Panc1 (cell line): ENCODE data around the gene STK32C. TPM values are rescaled to one million over a fixed set of nuclear protein-coding genes. Genes with fewer than 3 reads are reported as not detected.

Experiments used
- ATAC-seq: fragments of 200-7000 bp; cut with Tn5 transposase; 2 replicates; pipeline ENCODE4 v1.9.1; 2020; ENCODE audit warnings: mild to moderate bottlenecking, moderate library complexity
- BruUV-seq: library from RNA; stranded (reverse); fragments of 400-500 nt; replicated peaks from 2 replicates; lab custom pipeline; 2021; lab: Mats Ljungman, UMichigan
- CTCF ChIA-PET: fragments of 300-600 bp; sonication (Branson Sonifier 250); formaldehyde crosslinking; loops from one replicate; lab custom pipeline; 2022; ENCODE audit warnings: antibody characterized with exemption; lab: Charles Lee
- POLR2A ChIA-PET: fragments of 300-600 bp; sonication (Branson Sonifier 250); formaldehyde crosslinking; loops from one replicate; lab custom pipeline; 2022; ENCODE audit warnings: antibody characterized with exemption; lab: Charles Lee
- DNase-seq: peaks from one replicate; pipeline ENCODE4 v3.0.0-alpha.2; 2010; ENCODE audit warnings: low read depth, low spot score
- H3K27ac ChIP-seq: 2 replicates; pipeline ENCODE4 v1.5.1; 2011; ENCODE audit warnings: mild to moderate bottlenecking, low read length, inconsistent platforms
- H3K27me3 ChIP-seq: fragments of 200-500 bp; sonication (Bioruptor generic); 2 replicates; pipeline ENCODE4 v1.6.0; 2014; ENCODE audit warnings: low read length, inconsistent platforms; ENCODE audit not compliant: control insufficient read depth, insufficient read depth
- H3K36me3 ChIP-seq: fragments of 200-500 bp; sonication (Bioruptor generic); 2 replicates; pipeline ENCODE4 v1.5.1; 2014; ENCODE audit warnings: inconsistent platforms, mild to moderate bottlenecking, low read length, moderate library complexity; ENCODE audit not compliant: control insufficient read depth, insufficient read depth
- H3K4me1 ChIP-seq: 2 replicates; pipeline ENCODE4 v1.5.1; 2011; ENCODE audit warnings: inconsistent platforms, mild to moderate bottlenecking, low read length, moderate library complexity; ENCODE audit not compliant: control insufficient read depth, insufficient read depth
- H3K4me3 ChIP-seq, 2 experiments: 2 replicates each; pipeline ENCODE4 v1.5.1; 2011 to 2012; ENCODE audit warnings: low read depth in 2 of 2, low read length in 2 of 2, mild to moderate bottlenecking in 2 of 2, inconsistent platforms in 1 of 2, moderate library complexity in 1 of 2
- H3K9me3 ChIP-seq: fragments of 200-500 bp; sonication (Bioruptor generic); 2 replicates; pipeline ENCODE4 v1.5.1; 2014; ENCODE audit warnings: low read depth, mild to moderate bottlenecking, inconsistent platforms, low read length, moderate library complexity; ENCODE audit not compliant: control insufficient read depth, insufficient read depth
- CTCF ChIP-seq: fragments of 450-650 bp; IDR thresholded peaks from 2 replicates; pipeline ENCODE4 v1.5.1; 2017; ENCODE audit warnings: mild to moderate bottlenecking
- POLR2AphosphoS5 ChIP-seq: IDR thresholded peaks from 2 replicates; pipeline ENCODE4 v1.6.1; 2012; ENCODE audit warnings: mild to moderate bottlenecking, low read depth, low read length, moderate library complexity
- REST ChIP-seq, 2 experiments: IDR thresholded peaks; 2 replicates each; pipeline ENCODE4 v1.6.1; 2011 to 2012; ENCODE audit warnings: low read depth in 2 of 2, control low read depth in 1 of 2, low read length in 1 of 2, mild to moderate bottlenecking in 1 of 2, moderate library complexity in 1 of 2; ENCODE audit not compliant: insufficient read depth in 1 of 2
- SIN3A ChIP-seq: IDR thresholded peaks from 2 replicates; pipeline ENCODE4 v1.6.1; 2012; ENCODE audit warnings: low read depth, mild to moderate bottlenecking, low read length, moderate library complexity, borderline replicate concordance; ENCODE audit not compliant: insufficient read depth
- TCF7L2 ChIP-seq: IDR thresholded peaks from 2 replicates; pipeline ENCODE4 v1.6.1; 2011; ENCODE audit warnings: mild to moderate bottlenecking, low read depth, low read length, inconsistent platforms
- in situ Hi-C: cut with HindIII; loops from 2 replicates; pipeline ENCODE4 v1.10.0; 2016; ENCODE audit warnings: low sequenced_read_pairs, low pct_unique_long_range_greater_than_20kb
- intact Hi-C: fragments of 100-400 bp; cut with micrococcal nuclease; formaldehyde crosslinking; loops from one replicate; pipeline ENCODE4 v1.10.0; 2022; ENCODE audit not compliant: unreplicated experiment
- total RNA-seq: library from RNA; stranded (reverse); gene quantifications from one replicate; pipeline ENCODE4 v1.2.1, GENCODE V29; 2021; ENCODE audit not compliant: unreplicated experiment

STK32C gene
- total RNA-seq, 1 experiment from 2014 or later = 53.7 TPM

- DNase-seq = no peak
- in situ Hi-C loops (no loop called here), intact Hi-C loops (no loop called here)
- H3K27me3 ChIP-seq = no peaks in the 10 kb centered on the region
- TF ChIP-seq SIN3A (no peak), POLR2AphosphoS5 (no peak), CTCF (no peak), TCF7L2 (no peak), REST (IDR thresholded peaks at IDR 0.05; ENCODE audit: insufficient read depth in 1 of 2, low read depth in 2 of 2, low read length in 1 of 2) (no peak)
- H3K9me3 ChIP-seq = no peaks in the 10 kb centered on the region
- H3K36me3 ChIP-seq = no peaks in the 10 kb centered on the region
- no peak overlapping the region for H3K27ac ChIP-seq
- no peak for ATAC-seq
- CTCF ChIA-PET = no interaction called here
- POLR2A ChIA-PET = no interaction called here
- H3K4me3 ChIP-seq = no peak overlapping the region
- H3K4me1 ChIP-seq = no peaks in the 10 kb centered on the region
- no TSS peak for BruUV-seq
Observed at GRCh38 chr10:132355754-132356153, 48.0 kb upstream of the STK32C start.

GRCh38 chr10:132355297-132355696 is 47.5 kb upstream of the STK32C start:
- no TSS peak for BruUV-seq
- intact Hi-C loops = no loop called here
- H3K4me3 ChIP-seq = no peak overlapping the region
- no peak for TF ChIP-seq CTCF
- no peak for TF ChIP-seq SIN3A
- TF ChIP-seq POLR2AphosphoS5 = no peak
- TF ChIP-seq REST (IDR thresholded peaks at IDR 0.05; ENCODE audit: insufficient read depth in 1 of 2, low read depth in 2 of 2, low read length in 1 of 2) = no peak
- no peak for TF ChIP-seq TCF7L2
- DNase-seq (no peak), ATAC-seq (no peak)
- H3K27me3 ChIP-seq = no peaks in the 10 kb centered on the region
- in situ Hi-C loops = no loop called here
- ChIA-PET CTCF (no interaction called here), POLR2A (no interaction called here)
- no peaks in the 10 kb centered on the region for H3K9me3 ChIP-seq
- no peaks in the 10 kb centered on the region for H3K36me3 ChIP-seq
- no peaks in the 10 kb centered on the region for H3K4me1 ChIP-seq
- H3K27ac ChIP-seq = no peak overlapping the region
